Thyroid gland (tissue), 4 donors: ENCODE results near the gene APOLD1. TPM values are rescaled to one million over a fixed set of nuclear protein-coding genes. Genes with fewer than 3 reads are reported as not detected.

Source experiments
- DNase-seq, 2 donors: peaks; one replicate each; pipeline ENCODE4 v3.0.0-alpha.2; 2019
- H3K27ac ChIP-seq, 3 donors: fragments of 200-600 bp; sonication (generic); 1 replicate in 2 of 3; 2 replicates in 1 of 3; pipeline ENCODE4 v1.5.1; 2016 to 2019; ENCODE audit warnings: mild to moderate bottlenecking in 1 of 3, moderate library complexity in 1 of 3
- H3K27me3 ChIP-seq: fragments of 200-600 bp; sonication (generic); one replicate; pipeline ENCODE4 v1.5.1; 2019
- H3K36me3 ChIP-seq, 2 donors: fragments of 200-600 bp; sonication (generic); one replicate each; pipeline ENCODE4 v1.5.1; 2016 to 2019
- H3K4me1 ChIP-seq, 2 donors: fragments of 200-600 bp; sonication (generic); one replicate each; pipeline ENCODE4 v1.5.1; 2017 to 2019
- H3K4me3 ChIP-seq, 3 donors: fragments of 200-600 bp; sonication (generic); replicated peaks in 1 of 3; 1 replicate in 2 of 3; 2 replicates in 1 of 3; pipeline ENCODE4 v1.5.1; 2016; ENCODE audit warnings: mild to moderate bottlenecking in 1 of 3
- H3K9me3 ChIP-seq: fragments of 200-600 bp; sonication (generic); one replicate; pipeline ENCODE4 v1.5.1; 2017
- CTCF ChIP-seq, 6 experiments: fragments of 200-600 bp in 3 of 6; fragments of 450-650 bp in 3 of 6; sonication (generic) in 3 of 6; IDR thresholded peaks; one replicate each; pipeline ENCODE4 v1.5.1; 2016 to 2019; ENCODE audit warnings: antibody characterized with exemption in 6 of 6, mild to moderate bottlenecking in 2 of 6, inconsistent platforms in 1 of 6, moderate library complexity in 1 of 6
- POLR2A ChIP-seq, 2 donors: fragments of 450-650 bp; IDR thresholded peaks; one replicate each; pipeline ENCODE4 v1.6.1; 2017; ENCODE audit warnings: antibody characterized with exemption in 2 of 2, mild to moderate bottlenecking in 2 of 2, moderate library complexity in 1 of 2
- WGBS, 2 donors: methylation state at CpG; one replicate each; pipeline ENCODE4 v1.1.5; 2017; 5-methylcytosine and 5-hydroxymethylcytosine counted together
- intact Hi-C: fragments of 100-400 bp; cut with DNase I; formaldehyde crosslinking; loops from one replicate; pipeline ENCODE4 v1.15.1; 2023
- total RNA-seq, 4 donors: library from RNA; depleted of rRNA; stranded (reverse); fragments of >200 nt; gene quantifications; one replicate each; pipeline ENCODE4 v1.2.3, GENCODE V29; 2016

The APOLD1 gene
- total RNA-seq, 4 donors from 2014 or later = 34.1 to 72.7 (median 49.5) TPM

DNA sequence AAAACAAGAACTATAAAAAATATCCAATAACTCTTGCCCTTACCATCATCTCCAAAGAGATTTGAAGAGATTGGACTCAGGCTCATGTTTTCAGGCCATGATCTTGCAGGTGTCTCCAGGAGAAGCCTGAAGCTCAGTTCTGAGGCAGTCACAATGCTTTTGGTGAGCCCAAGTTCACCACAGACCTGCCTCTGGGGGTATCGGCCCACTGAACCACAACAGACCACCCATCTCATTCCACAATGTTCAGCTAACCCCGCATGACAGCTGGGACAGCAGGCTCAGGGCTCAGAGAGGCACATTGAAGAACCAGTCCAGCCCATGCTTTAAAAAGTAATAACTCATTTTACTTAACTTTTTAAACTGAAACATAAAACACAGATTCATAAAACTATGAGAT lies 28.3 kb upstream of the APOLD1 start:
- Histone ChIP-seq H3K27ac (no peak overlapping the region), H3K36me3 (no peaks in the 10 kb centered on the region), H3K4me1 (no peaks in the 10 kb centered on the region), H3K9me3 (no peaks in the 10 kb centered on the region), H3K27me3 (no peaks in the 10 kb centered on the region), H3K4me3 (no peak overlapping the region)
- intact Hi-C loops = no loop called here
- WGBS, 2 donors = 84 to 93% methylated on average over 2 of the region's 2 CpGs
- no peak for DNase-seq
- TF ChIP-seq POLR2A (IDR thresholded peaks at IDR 0.05) (no peak), CTCF (IDR thresholded peaks at IDR 0.05) (no peak)

GRCh38 chr12:12759234-12759915 lies 26.1 kb upstream of the APOLD1 start:
- H3K9me3 ChIP-seq = no peaks in the 10 kb centered on the region
- 94 to 95% methylated on average over 7 of the region's 7 CpGs for WGBS, 2 donors
- TF ChIP-seq POLR2A (IDR thresholded peaks at IDR 0.05) (no peak), CTCF (IDR thresholded peaks at IDR 0.05) (no peak)
- H3K36me3 ChIP-seq = no peaks in the 10 kb centered on the region
- no peaks in the 10 kb centered on the region for H3K27me3 ChIP-seq
- intact Hi-C loops = no loop called here
- no peaks in the 10 kb centered on the region for H3K4me1 ChIP-seq
- DNase-seq = no peak
- H3K4me3 ChIP-seq = no peak overlapping the region
- H3K27ac ChIP-seq = no peak overlapping the region

- Histone ChIP-seq H3K4me1 (no peaks in the 10 kb centered on the region), H3K9me3 (no peaks in the 10 kb centered on the region), H3K27me3 (no peaks in the 10 kb centered on the region), H3K36me3 (no peaks in the 10 kb centered on the region), H3K4me3 (no peak overlapping the region), H3K27ac (no peak overlapping the region)
- TF ChIP-seq POLR2A (IDR thresholded peaks at IDR 0.05) (no peak), CTCF (IDR thresholded peaks at IDR 0.05) (no peak)
- no peak for DNase-seq
- intact Hi-C loops = no loop called here
Observed at GRCh38 chr12:12764824-12765223, 20.6 kb upstream of the APOLD1 start.

GRCh38 chr12:12770262-12770661 lies 15.2 kb upstream of the APOLD1 start:
- no peak for TF ChIP-seq POLR2A (IDR thresholded peaks at IDR 0.05)
- TF ChIP-seq CTCF (IDR thresholded peaks at IDR 0.05) = no peak
- Histone ChIP-seq H3K4me3 (no peak overlapping the region), H3K36me3 (no peaks in the 10 kb centered on the region), H3K4me1 (no peaks in the 10 kb centered on the region), H3K27ac (no peak overlapping the region), H3K27me3 (no peaks in the 10 kb centered on the region), H3K9me3 (no peaks in the 10 kb centered on the region)
- WGBS, 2 donors = 97 to 98% methylated on average over 6 of the region's 6 CpGs
- no peak for DNase-seq
- intact Hi-C loops = no loop called here

DNA sequence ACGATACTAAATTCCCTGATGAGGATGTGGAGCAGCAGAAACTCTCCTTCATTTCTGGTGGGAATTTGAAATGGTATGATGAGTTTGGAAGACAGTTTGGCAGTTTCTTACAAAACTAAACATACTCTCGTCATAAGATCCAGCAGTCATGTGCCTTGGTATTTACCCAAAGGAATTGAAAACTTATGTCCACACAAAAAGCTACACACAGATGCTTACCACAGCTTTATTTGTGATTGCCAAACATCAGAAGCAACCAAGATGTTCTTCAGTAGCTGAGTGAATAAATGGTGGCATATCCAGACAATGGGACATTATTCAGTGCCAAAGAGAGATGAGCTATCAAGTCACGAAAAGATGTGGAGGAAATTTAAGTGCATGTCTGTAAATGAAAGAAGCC lies 10.7 kb upstream of the APOLD1 start:
- Histone ChIP-seq H3K4me3 (no peak overlapping the region), H3K9me3 (no peaks in the 10 kb centered on the region), H3K27me3 (no peaks in the 10 kb centered on the region), H3K4me1 (peaks cover 0 to 3% of the 10 kb centered on the region in 2 donors), H3K27ac (no peak overlapping the region), H3K36me3 (no peaks in the 10 kb centered on the region)
- 44 to 63% methylated on average over 3 of the region's 3 CpGs for WGBS, 2 donors
- no peak for DNase-seq
- no peak for TF ChIP-seq CTCF (IDR thresholded peaks at IDR 0.05)
- no peak for TF ChIP-seq POLR2A (IDR thresholded peaks at IDR 0.05)
- intact Hi-C loops = no loop called here
